Calu3 (cell line): ENCODE data around the gene DPM3. TPM values are rescaled to one million over a fixed set of nuclear protein-coding genes. Genes with fewer than 3 reads are reported as not detected.

Experiments
- BruUV-seq: library from RNA; stranded (reverse); fragments of 400-500 nt; replicated peaks from 2 replicates; lab custom pipeline; 2021; lab: Mats Ljungman, UMichigan
- CTCF ChIA-PET: fragments of 300-600 bp; sonication (Branson Sonifier 250); formaldehyde crosslinking; loops from one replicate; lab custom pipeline; 2022; ENCODE audit warnings: antibody characterized with exemption; lab: Charles Lee
- DNase-seq: peaks from one replicate; pipeline ENCODE4 v3.0.0; 2022
- H3K27ac Mint-ChIP-seq: one replicate; pipeline ENCODE4 v1.8.0; 2022; ENCODE audit warnings: mixed read lengths; ENCODE audit not compliant: unreplicated experiment
- H3K27me3 Mint-ChIP-seq: one replicate; pipeline ENCODE4 v1.8.0; 2022; ENCODE audit warnings: mixed read lengths; ENCODE audit not compliant: unreplicated experiment
- H3K36me3 Mint-ChIP-seq: one replicate; pipeline ENCODE4 v1.8.0; 2022; ENCODE audit warnings: mild to moderate bottlenecking, moderate library complexity, mixed read lengths; ENCODE audit not compliant: insufficient read depth, unreplicated experiment
- H3K4me1 Mint-ChIP-seq: one replicate; pipeline ENCODE4 v1.8.0; 2022; ENCODE audit warnings: mild to moderate bottlenecking, low read depth, mixed read lengths; ENCODE audit not compliant: unreplicated experiment
- H3K4me3 Mint-ChIP-seq: one replicate; pipeline ENCODE4 v1.8.0; 2022; ENCODE audit warnings: mild to moderate bottlenecking, low read depth, moderate library complexity, mixed read lengths; ENCODE audit not compliant: unreplicated experiment
- H3K9me3 Mint-ChIP-seq: one replicate; pipeline ENCODE4 v1.8.0; 2022; ENCODE audit warnings: low read depth, mixed read lengths; ENCODE audit not compliant: unreplicated experiment
- CTCF ChIP-seq: fragments of 200-600 bp; IDR thresholded peaks from one replicate; pipeline ENCODE4 v1.8.0; 2022; ENCODE audit warnings: antibody characterized with exemption; ENCODE audit not compliant: unreplicated experiment
- intact Hi-C: fragments of 100-400 bp; cut with micrococcal nuclease; formaldehyde crosslinking; loops from one replicate; pipeline ENCODE4 v1.10.0; 2022; ENCODE audit not compliant: unreplicated experiment
- total RNA-seq: library from RNA; stranded (reverse); gene quantifications from 2 replicates; pipeline ENCODE4 v1.2.3, GENCODE V29; 2022

DPM3 gene
- total RNA-seq, 1 experiment from 2014 or later: 38.7 TPM

DNA sequence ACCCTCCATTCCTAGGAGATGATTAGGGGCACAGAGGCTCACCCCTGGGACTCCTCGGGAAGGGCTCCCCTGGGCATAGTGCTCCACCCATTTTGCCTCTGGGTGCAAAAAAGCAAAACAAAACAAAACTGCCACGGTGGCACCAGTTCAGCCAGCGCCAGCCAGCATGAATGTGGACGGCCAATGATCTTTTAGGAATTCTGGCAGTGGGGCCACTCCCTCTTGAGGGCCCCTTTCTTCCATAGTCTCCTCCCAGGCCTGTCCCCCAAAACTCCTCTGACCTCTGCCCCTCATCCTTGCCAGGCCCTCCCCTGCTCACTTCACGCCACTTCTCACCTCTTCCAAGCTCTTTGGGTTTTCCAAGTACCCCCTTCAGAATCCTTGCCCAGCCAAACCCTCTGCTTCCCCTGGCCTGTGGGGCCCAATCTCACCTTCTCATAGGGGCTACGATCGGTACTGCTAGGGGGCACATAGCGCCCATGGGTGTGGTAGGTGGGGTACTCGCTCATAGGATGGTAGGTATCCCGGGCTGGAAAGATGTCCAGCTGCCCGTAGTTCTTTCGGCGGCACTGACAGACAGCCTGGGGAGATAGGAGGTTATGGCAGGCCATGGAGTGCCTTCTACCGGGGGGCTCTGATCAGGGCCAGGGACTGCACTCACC lies 46.6 kb upstream of the DPM3 start:
- Mint-ChIP-seq H3K4me3 (peak overlapping the region; percentile 12), H3K36me3 (peaks cover 25% of the 10 kb centered on the region), H3K4me1 (peaks cover 37% of the 10 kb centered on the region), H3K27ac (peak overlapping the region; percentile 10), H3K9me3 (no peaks in the 10 kb centered on the region), H3K27me3 (peaks cover 57% of the 10 kb centered on the region)
- no TSS peak for BruUV-seq
- CTCF ChIA-PET: interaction anchor here (0.7 to 3.3 kb wide), 2 partner anchors 8 to 14 kb away, joined by 3 to 19 read pairs; partner anchors contain the start of genes KRTCAP2 and TRIM46
- TF ChIP-seq CTCF: no peak
- intact Hi-C loops: no loop called here
- DNase-seq: no peak

GRCh38 chr1:155186067-155186793 lies 45.9 kb upstream of the DPM3 start:
- CTCF ChIA-PET: interaction anchor here (0.7 to 3.3 kb wide), 5 partner anchors 8 to 65 kb away, joined by 3 to 19 read pairs (median 4); partner anchors contain the start of genes KRTCAP2 and TRIM46
- TF ChIP-seq CTCF: no peak
- BruUV-seq: TSS peak; percentile 4
- H3K9me3 Mint-ChIP-seq: no peaks in the 10 kb centered on the region
- peak; percentile 47 for DNase-seq
- peaks cover 37% of the 10 kb centered on the region for H3K4me1 Mint-ChIP-seq
- peak overlapping the region; percentile 12 for H3K4me3 Mint-ChIP-seq
- peaks cover 23% of the 10 kb centered on the region for H3K36me3 Mint-ChIP-seq
- peak overlapping the region; percentile 10 for H3K27ac Mint-ChIP-seq
- H3K27me3 Mint-ChIP-seq: peaks cover 57% of the 10 kb centered on the region
- intact Hi-C loops: no loop called here

- Mint-ChIP-seq H3K9me3 (no peaks in the 10 kb centered on the region), H3K27me3 (peaks cover 57% of the 10 kb centered on the region), H3K36me3 (peaks cover 23% of the 10 kb centered on the region), H3K4me3 (no peak overlapping the region), H3K4me1 (peaks cover 37% of the 10 kb centered on the region), H3K27ac (no peak overlapping the region)
- CTCF ChIA-PET: interaction anchor here (0.7 to 3.3 kb wide), 4 partner anchors 8 to 65 kb away, joined by 3 to 19 read pairs (median 8); partner anchors contain the start of genes KRTCAP2 and TRIM46
- BruUV-seq: no TSS peak
- DNase-seq: no peak
- TF ChIP-seq CTCF: no peak
- intact Hi-C loops: no loop called here
Measured at GRCh38 chr1:155185783-155186066, 45.4 kb upstream of the DPM3 start.

DNA sequence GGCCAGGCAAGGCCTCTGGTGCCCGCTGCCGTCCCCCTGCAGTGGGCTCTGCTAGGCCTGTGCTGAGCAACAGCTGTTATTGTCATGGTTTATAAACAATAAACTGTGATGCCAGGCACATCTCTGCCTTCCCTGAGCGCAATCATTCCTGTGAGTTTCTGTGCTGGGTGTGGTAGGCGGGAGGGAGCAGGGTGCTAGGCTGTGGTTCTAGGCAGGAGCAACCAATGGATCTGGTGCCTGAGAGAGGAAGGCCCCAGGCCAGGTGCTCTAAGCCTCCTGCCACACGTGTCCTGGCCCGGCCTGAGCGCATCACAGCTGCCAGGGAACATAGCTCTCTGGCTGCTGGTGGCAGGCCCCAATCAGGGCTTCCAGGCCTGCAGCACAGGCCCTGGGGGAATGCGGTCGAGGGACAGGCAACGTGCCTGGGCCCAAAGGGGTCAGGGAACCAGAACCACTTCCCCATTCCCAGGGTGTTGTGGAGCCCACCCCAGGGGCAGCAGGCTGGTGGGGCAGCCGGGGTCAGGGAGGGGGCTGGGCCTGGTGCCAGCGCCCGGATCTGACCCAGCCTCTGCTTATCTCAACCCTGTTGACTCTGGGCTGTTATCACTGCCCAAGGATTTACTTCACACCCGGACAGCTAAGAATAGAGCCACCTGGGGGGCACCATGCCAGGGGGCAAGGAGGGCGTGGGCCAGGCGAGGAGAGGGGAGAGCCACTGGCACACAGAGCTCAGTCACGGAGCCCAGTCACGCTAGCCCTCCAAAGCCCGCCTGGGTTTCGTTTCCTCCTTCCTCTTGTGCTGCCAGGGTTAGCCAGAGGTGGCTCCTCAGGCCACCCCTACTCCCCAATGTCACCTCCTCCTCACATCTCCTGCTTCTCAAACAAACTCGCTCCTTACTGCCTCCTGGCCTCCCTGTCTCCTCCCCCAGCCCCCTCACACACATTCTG lies 44.8 kb upstream of the DPM3 start:
- CTCF ChIA-PET: interaction anchor here (0.7 to 3.3 kb wide), 4 partner anchors 8 to 64 kb away, joined by 3 to 19 read pairs (median 8); partner anchors contain the start of genes KRTCAP2 and TRIM46
- Mint-ChIP-seq H3K4me3 (no peak overlapping the region), H3K36me3 (peaks cover 23% of the 10 kb centered on the region), H3K9me3 (no peaks in the 10 kb centered on the region), H3K27ac (no peak overlapping the region), H3K4me1 (peaks cover 37% of the 10 kb centered on the region), H3K27me3 (peaks cover 57% of the 10 kb centered on the region)
- peak; percentile 58 for DNase-seq
- intact Hi-C loops: no loop called here
- TF ChIP-seq CTCF: no peak
- no TSS peak for BruUV-seq
